ENCODE data around the gene RAB3GAP2.
"Not testable (repeated sequence)": the region's sequence is repeated elsewhere in the genome, so short reads cannot be mapped to it uniquely, and the experiment has no call there.

The RAB3GAP2 gene

GRCh38 chr1:220129479-220130210, 142.6 kb downstream of the RAB3GAP2 start:
- DNase-seq = no peak

GRCh38 chr1:220127076-220127475, 145.2 kb downstream of the RAB3GAP2 start:
- DNase-seq = no peak

DNA sequence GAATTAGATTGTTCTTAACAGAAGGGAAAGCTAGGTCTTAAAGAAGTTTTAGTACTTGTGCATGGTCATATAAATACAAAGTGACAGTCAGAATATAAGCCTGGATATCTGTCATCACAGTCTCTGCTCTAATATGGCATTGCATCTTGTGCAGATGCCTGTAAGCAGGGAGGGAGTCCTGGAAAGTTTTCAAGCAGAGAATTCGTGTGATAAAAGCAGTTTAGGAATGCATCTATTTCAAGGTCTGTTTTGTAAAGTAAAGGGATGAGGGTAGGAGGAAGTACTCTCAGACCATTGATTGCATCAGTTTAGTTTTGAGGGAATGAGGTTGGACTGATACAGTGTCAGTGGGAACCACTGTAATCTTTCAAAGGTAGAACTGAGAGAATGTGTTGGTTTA, 147.7 kb downstream of the RAB3GAP2 start:
- DNase-seq = no peak

DNA sequence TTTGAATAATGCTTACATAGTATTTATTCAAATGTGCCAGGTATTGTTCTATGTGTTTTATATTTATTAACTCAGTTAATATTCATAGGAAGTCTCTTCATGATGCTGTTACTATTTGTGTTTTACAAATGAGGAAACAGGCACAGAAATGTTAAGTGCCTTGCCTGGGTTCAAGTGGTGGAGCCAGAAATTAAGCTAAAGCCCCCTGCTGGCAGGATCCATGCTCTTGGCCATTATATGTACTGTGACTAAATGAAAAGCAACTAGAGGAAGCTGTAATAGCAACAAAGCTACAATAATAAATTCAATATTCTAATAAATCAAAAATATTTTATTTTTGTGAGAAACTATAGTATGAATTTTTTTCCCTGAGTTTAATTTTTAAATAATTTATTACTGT, 148.4 kb downstream of the RAB3GAP2 start:
- DNase-seq = peak; percentile 3

GRCh38 chr1:220123066-220123465, 149.2 kb downstream of the RAB3GAP2 start:
- no peak for DNase-seq

DNA sequence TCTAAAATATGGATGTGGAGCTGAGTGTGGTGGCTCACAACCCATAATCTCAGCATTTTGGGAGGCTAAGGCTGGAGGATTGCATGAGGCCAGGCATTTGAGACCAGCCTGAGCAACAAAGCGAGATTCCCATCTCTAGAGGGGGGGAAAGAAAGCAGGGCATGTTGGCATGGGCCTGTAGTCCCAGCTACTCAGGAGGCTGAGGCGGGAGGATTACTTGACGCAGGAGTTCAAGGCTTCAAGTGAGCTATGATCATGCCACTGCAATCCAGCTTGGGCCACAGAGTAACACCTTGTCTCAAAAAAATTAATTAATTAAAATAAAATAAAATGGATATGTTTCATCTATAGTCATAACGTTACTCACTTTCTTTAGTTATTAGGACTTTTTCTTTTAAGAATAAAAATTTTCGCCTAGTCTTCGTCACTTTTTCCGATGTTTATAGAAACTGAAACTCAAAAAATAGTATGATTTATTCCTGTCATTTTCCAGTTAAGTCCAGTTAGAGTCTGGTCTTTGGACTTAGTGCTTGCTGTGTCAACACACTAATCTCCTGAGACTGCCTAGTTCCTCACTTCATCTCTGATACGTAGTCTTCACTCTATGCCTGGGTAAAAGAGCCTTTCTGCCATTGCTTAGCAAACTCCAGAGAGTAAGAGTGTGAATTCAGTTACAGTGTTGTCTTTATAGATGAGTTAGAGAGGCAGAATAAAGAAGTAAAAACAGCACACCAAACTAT, 150.3 kb downstream of the RAB3GAP2 start:
- no peak for DNase-seq

DNA sequence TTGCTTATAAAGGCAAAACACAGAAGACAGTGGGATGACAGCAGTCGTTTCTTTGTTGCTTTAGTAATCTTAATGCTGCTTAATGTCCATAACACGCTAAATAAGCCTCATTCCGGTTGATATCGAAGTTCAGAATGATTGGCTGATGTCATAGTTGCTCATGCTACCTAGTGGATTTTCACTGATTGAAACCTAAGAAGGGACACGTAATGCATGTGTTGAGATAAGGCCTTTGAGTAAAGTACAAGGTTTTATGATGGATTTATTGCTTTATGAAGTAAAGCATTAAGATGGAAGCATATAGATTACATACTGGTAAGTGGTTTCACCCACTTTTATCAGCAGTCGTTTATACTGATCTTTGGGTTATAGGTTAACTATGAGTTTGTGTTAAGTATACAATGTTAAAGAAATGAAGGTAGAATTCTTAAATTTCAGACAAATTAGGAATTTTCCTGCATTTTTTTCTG, 153.2 kb downstream of the RAB3GAP2 start:
- DNase-seq = no peak

GRCh38 chr1:220113136-220113695, 159.0 kb downstream of the RAB3GAP2 start:
- DNase-seq = peak; percentile 21

- not testable (repeated sequence) for DNase-seq
Observed at GRCh38 chr1:220112600-220112999, 159.7 kb downstream of the RAB3GAP2 start.

DNA sequence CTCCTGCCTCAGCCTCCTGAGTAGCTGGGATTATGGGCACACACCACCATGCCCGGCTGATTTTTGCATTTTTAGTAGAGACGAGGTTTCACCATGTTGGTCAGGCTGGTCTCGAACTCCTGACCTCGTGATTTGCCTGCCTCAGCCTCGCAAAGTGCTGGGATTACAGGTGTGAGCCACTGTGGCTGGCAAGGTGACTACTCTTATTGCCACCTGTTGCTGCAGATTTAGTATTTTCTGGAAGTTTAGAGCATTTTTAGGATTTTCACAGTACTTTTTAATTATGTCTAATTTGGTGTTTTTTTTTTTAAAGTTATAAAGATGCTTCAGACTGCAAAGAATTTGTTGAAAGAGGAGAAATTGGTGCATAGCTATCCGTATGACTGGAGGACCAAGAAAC, 161.8 kb downstream of the RAB3GAP2 start:
- not testable (repeated sequence) for DNase-seq

GRCh38 chr1:220099826-220100225, 172.4 kb downstream of the RAB3GAP2 start:
- DNase-seq = no peak
